ENCODE results near the gene MTCH1. TPM values are rescaled to one million over a fixed set of nuclear protein-coding genes. Genes with fewer than 3 reads are reported as not detected.

MTCH1 gene
- total and polyA plus RNA-seq, 9 of the 15 experiments (the other 6 are each of a cell fraction or from before 2014, with no cell fraction given): 7.9 to 161 (median 118) TPM

- TF ChIP-seq CREB1 (IDR thresholded peaks at IDR 0.05) (no peak), CREB1 (CRISPR knock-in tag; IDR thresholded peaks at IDR 0.05) (no peak), CHD1 (IDR thresholded peaks at IDR 0.05; ENCODE audit: low read length) (no peak), MNT (conservative IDR thresholded peaks at IDR 0.05) (no peak), MECOM (CRISPR knock-in tag; IDR thresholded peaks at IDR 0.05) (0 out of 2 replicates have a peak, but pooled peaks have one; percentile 45), ADNP (tag; IDR thresholded peaks at IDR 0.05) (peak; percentile 57)
These were observed 32.1 kb downstream of the MTCH1 start (continued) for GRCh38 chr6:36953931-36954261.

- ATAC-seq: no peak
- intact Hi-C loops (cut with micrococcal nuclease) (no loop called here), in situ Hi-C loops (cut with MboI) (no loop called here)
- no peak for TF ChIP-seq ATF4 (CRISPR knock-in tag; IDR thresholded peaks at IDR 0.05)
- TF ChIP-seq COPS2 (conservative IDR thresholded peaks at IDR 0.05): no peak
- no peak for TF ChIP-seq HES1 (IDR thresholded peaks at IDR 0.05; ENCODE audit: low read depth)
- TF ChIP-seq STAT6 (CRISPR knock-in tag; IDR thresholded peaks at IDR 0.05): no peak
- no peak for TF ChIP-seq ZNF165 (CRISPR knock-in tag; IDR thresholded peaks at IDR 0.05; ENCODE audit: borderline replicate concordance)
- no peak for TF ChIP-seq ZMIZ1 (IDR thresholded peaks at IDR 0.05; ENCODE audit: low read depth in 2 of 2, low read length in 2 of 2)
These were observed 36.4 kb downstream of the MTCH1 start for GRCh38 chr6:36949636-36950035.

More at GRCh38 chr6:36949636-36950035, 36.4 kb downstream of the MTCH1 start:
- Histone ChIP-seq H4K20me1 (replicated peaks; ENCODE audit: control insufficient read depth, insufficient read depth, low read length) (peaks cover 14% of the 10 kb centered on the region), H3K4me1 (replicated peaks in 1 of 2; ENCODE audit: control insufficient read depth in 2 of 2, insufficient read depth in 2 of 2, low read length in 2 of 2) (peaks cover 3 to 4% of the 10 kb centered on the region in 2 experiments; a peak in 2 of 5 replicates), H3K27ac (ENCODE audit: extremely low read depth, low read depth, low read length) (no peak overlapping the region), H3K79me2 (ENCODE audit: control insufficient read depth, insufficient read depth, low read length) (no peaks in the 10 kb centered on the region), H2AFZ (ENCODE audit: low read depth, low read length) (no peak overlapping the region), H3K4me3 (no peak overlapping the region), H3K9ac (ENCODE audit: insufficient read depth in 1 of 2, low read depth in 2 of 2, low read length in 2 of 2) (no peak overlapping the region), H3K4me2 (ENCODE audit: insufficient read depth, low read length) (no peak overlapping the region), H3K27me3 (ENCODE audit: control insufficient read depth in 2 of 2, insufficient read depth in 2 of 2, low read length in 2 of 2) (peaks cover 15 to 51% of the 10 kb centered on the region in 2 experiments; a peak in 4 of 5 replicates), H3K9me3 (replicated peaks; ENCODE audit: control insufficient read depth, insufficient read depth, low read depth, low read length) (no peaks in the 10 kb centered on the region), H3K36me3 (ENCODE audit: control insufficient read depth, insufficient read depth, low read length) (no peaks in the 10 kb centered on the region), H3K9me1 (ENCODE audit: control insufficient read depth, insufficient read depth, low read length) (no peaks in the 10 kb centered on the region)
- FAIRE-seq (no peak), DNase-seq (ENCODE audit: extremely low read depth in 1 of 4, low spot score in 3 of 4) (no peak)
- BruUV-seq (replicated peaks): no TSS peak
- WGBS (ENCODE audit: insufficient coverage, low coverage, missing lambda C conversion rate): 0% methylated on average over 3 of the region's 3 CpGs
- CTCF ChIA-PET (ENCODE audit: low intra/inter-chr PET ratio): no interaction called here
- POLR2A ChIA-PET: interaction anchor here (0.6 kb wide), 1 partner anchor 134 kb away, joined by 3 read pairs; no protein-coding TSS in a partner anchor
